Measurements from ENCODE around the gene CD320. TPM values are rescaled to one million over a fixed set of nuclear protein-coding genes. Genes with fewer than 3 reads are reported as not detected.

The CD320 gene
- total and polyA plus RNA-seq, 2 experiments from 2014 or later: 87.0 to 124 TPM

DNA sequence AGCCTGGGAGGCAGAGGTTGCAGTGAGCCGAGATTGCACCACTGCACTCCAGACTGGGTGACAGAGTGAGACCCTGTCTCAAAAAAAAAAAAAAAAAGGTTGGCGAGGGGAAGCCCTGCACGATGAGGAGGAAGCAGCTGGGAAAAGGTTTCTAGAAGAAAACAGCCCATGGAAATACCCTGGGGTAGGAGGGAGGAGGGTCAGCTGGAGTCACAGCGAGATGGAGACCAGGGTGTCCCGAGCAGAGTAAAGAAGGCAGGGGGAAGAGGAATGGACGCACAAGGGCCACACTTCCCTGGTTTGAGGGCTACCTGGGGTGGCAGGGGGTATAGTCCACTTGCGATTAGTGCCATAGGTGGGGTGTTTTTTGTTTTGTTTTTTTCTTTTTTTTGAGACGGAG, 28.5 kb upstream of the CD320 start (continued):
- TF ChIP-seq, protein P1, sequence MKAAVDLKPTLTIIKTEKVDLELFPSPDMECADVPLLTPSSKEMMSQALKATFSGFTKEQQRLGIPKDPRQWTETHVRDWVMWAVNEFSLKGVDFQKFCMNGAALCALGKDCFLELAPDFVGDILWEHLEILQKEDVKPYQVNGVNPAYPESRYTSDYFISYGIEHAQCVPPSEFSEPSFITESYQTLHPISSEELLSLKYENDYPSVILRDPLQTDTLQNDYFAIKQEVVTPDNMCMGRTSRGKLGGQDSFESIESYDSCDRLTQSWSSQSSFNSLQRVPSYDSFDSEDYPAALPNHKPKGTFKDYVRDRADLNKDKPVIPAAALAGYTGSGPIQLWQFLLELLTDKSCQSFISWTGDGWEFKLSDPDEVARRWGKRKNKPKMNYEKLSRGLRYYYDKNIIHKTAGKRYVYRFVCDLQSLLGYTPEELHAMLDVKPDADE (IDR thresholded peaks at IDR 0.05): no peak
- TF ChIP-seq ZNF331 (CRISPR knock-in tag; IDR thresholded peaks at IDR 0.05; ENCODE audit: low read depth): no peak
- TF ChIP-seq, protein P2, sequence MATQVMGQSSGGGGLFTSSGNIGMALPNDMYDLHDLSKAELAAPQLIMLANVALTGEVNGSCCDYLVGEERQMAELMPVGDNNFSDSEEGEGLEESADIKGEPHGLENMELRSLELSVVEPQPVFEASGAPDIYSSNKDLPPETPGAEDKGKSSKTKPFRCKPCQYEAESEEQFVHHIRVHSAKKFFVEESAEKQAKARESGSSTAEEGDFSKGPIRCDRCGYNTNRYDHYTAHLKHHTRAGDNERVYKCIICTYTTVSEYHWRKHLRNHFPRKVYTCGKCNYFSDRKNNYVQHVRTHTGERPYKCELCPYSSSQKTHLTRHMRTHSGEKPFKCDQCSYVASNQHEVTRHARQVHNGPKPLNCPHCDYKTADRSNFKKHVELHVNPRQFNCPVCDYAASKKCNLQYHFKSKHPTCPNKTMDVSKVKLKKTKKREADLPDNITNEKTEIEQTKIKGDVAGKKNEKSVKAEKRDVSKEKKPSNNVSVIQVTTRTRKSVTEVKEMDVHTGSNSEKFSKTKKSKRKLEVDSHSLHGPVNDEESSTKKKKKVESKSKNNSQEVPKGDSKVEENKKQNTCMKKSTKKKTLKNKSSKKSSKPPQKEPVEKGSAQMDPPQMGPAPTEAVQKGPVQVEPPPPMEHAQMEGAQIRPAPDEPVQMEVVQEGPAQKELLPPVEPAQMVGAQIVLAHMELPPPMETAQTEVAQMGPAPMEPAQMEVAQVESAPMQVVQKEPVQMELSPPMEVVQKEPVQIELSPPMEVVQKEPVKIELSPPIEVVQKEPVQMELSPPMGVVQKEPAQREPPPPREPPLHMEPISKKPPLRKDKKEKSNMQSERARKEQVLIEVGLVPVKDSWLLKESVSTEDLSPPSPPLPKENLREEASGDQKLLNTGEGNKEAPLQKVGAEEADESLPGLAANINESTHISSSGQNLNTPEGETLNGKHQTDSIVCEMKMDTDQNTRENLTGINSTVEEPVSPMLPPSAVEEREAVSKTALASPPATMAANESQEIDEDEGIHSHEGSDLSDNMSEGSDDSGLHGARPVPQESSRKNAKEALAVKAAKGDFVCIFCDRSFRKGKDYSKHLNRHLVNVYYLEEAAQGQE (IDR thresholded peaks at IDR 0.05; ENCODE audit: unreplicated experiment): no peak
- no peak for TF ChIP-seq ZNF114 (CRISPR knock-in tag; IDR thresholded peaks at IDR 0.05)

DNA sequence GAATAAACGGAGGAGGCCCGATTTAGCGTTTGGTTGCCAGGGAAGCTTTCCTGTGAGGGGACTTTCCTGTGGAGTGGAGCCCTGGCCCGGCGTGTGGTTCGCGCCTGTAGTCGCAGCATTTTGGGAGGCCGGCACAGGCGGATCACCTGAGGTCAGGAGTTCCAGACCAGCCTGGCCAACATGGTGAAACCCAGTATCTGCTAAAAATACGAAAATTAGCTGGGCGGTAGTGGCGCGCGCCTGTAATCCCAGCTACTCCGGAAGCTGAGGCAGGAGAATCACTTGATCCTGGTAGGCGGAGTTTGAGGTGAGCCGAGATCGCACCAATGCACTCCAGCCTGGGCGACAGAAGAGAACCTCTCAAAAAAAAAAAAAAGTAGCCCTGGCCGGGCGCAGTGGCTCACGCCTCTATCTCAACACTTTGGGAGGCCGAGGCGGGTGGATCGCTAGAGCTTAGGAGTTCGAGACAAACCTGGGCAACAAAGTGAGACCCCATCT, 28.0 kb upstream of the CD320 start:
- Mint-ChIP-seq H3K4me3 (peak overlapping the region; percentile 56), H3K4me1 (peaks cover 17% of the 10 kb centered on the region), H3K36me3 (ENCODE audit: low read depth) (no peaks in the 10 kb centered on the region), H3K9me3 (no peaks in the 10 kb centered on the region), H3K27me3 (ENCODE audit: insufficient read depth, low read depth, poor library complexity) (peaks cover 52% of the 10 kb centered on the region), H3K27ac (no peak overlapping the region)
- no peaks in the 10 kb centered on the region for H3K9me2 ChIP-seq (ENCODE audit: insufficient read depth)
- H3K27ac ChIP-seq (ENCODE audit: low read depth): no peak overlapping the region
- peaks cover 20% of the 10 kb centered on the region for H3K4me1 ChIP-seq (ENCODE audit: insufficient read depth)
- DNase-seq (ENCODE audit: low spot score) (peak; percentile 62), ATAC-seq (no peak)
- H3K4me2 ChIP-seq: peak overlapping the region; percentile 91
- peaks cover 47% of the 10 kb centered on the region for H3K27me3 ChIP-seq (ENCODE audit: insufficient read depth)
- peaks cover 10% of the 10 kb centered on the region for H3F3A ChIP-seq (replicated peaks; ENCODE audit: low read depth)
- no peaks in the 10 kb centered on the region for H3K36me3 ChIP-seq (ENCODE audit: insufficient read depth)
- H3K4me3 ChIP-seq: peak overlapping the region; percentile 68
- H4K20me1 ChIP-seq (replicated peaks; ENCODE audit: insufficient read depth): no peaks in the 10 kb centered on the region
- peak overlapping the region; percentile 69 for H2AFZ ChIP-seq
- H3K79me2 ChIP-seq (replicated peaks; ENCODE audit: insufficient read depth): no peaks in the 10 kb centered on the region
- TF ChIP-seq, protein P3, sequence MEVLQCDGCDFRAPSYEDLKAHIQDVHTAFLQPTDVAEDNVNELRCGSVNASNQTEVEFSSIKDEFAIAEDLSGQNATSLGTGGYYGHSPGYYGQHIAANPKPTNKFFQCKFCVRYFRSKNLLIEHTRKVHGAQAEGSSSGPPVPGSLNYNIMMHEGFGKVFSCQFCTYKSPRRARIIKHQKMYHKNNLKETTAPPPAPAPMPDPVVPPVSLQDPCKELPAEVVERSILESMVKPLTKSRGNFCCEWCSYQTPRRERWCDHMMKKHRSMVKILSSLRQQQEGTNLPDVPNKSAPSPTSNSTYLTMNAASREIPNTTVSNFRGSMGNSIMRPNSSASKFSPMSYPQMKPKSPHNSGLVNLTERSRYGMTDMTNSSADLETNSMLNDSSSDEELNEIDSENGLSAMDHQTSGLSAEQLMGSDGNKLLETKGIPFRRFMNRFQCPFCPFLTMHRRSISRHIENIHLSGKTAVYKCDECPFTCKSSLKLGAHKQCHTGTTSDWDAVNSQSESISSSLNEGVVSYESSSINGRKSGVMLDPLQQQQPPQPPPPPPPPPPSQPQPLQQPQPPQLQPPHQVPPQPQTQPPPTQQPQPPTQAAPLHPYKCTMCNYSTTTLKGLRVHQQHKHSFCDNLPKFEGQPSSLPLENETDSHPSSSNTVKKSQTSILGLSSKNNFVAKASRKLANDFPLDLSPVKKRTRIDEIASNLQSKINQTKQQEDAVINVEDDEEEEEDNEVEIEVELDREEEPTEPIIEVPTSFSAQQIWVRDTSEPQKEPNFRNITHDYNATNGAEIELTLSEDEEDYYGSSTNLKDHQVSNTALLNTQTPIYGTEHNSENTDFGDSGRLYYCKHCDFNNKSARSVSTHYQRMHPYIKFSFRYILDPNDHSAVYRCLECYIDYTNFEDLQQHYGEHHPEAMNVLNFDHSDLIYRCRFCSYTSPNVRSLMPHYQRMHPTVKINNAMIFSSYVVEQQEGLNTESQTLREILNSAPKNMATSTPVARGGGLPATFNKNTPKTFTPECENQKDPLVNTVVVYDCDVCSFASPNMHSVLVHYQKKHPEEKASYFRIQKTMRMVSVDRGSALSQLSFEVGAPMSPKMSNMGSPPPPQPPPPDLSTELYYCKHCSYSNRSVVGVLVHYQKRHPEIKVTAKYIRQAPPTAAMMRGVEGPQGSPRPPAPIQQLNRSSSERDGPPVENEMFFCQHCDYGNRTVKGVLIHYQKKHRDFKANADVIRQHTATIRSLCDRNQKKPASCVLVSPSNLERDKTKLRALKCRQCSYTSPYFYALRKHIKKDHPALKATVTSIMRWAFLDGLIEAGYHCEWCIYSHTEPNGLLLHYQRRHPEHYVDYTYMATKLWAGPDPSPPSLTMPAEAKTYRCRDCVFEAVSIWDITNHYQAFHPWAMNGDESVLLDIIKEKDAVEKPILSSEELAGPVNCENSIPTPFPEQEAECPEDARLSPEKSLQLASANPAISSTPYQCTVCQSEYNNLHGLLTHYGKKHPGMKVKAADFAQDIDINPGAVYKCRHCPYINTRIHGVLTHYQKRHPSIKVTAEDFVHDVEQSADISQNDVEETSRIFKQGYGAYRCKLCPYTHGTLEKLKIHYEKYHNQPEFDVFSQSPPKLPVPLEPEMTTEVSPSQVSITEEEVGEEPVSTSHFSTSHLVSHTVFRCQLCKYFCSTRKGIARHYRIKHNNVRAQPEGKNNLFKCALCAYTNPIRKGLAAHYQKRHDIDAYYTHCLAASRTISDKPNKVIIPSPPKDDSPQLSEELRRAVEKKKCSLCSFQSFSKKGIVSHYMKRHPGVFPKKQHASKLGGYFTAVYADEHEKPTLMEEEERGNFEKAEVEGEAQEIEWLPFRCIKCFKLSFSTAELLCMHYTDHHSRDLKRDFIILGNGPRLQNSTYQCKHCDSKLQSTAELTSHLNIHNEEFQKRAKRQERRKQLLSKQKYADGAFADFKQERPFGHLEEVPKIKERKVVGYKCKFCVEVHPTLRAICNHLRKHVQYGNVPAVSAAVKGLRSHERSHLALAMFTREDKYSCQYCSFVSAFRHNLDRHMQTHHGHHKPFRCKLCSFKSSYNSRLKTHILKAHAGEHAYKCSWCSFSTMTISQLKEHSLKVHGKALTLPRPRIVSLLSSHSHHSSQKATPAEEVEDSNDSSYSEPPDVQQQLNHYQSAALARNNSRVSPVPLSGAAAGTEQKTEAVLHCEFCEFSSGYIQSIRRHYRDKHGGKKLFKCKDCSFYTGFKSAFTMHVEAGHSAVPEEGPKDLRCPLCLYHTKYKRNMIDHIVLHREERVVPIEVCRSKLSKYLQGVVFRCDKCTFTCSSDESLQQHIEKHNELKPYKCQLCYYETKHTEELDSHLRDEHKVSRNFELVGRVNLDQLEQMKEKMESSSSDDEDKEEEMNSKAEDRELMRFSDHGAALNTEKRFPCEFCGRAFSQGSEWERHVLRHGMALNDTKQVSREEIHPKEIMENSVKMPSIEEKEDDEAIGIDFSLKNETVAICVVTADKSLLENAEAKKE (CRISPR knock-in tag; IDR thresholded peaks at IDR 0.05): no peak
- TF ChIP-seq POLR2AphosphoS5 (IDR thresholded peaks at IDR 0.05; ENCODE audit: low read depth) (no peak), EZH2phosphoT487 (IDR thresholded peaks at IDR 0.05; ENCODE audit: unreplicated experiment) (no peak), NANOG (IDR thresholded peaks at IDR 0.05; ENCODE audit: borderline replicate concordance) (no peak), ZNF114 (CRISPR knock-in tag; IDR thresholded peaks at IDR 0.05) (no peak), ZNF331 (CRISPR knock-in tag; IDR thresholded peaks at IDR 0.05; ENCODE audit: low read depth) (no peak)
- TF ChIP-seq, protein P2 (IDR thresholded peaks at IDR 0.05; ENCODE audit: unreplicated experiment): no peak
